Caco-2 (cell line): Measurements from ENCODE around the gene FGF14. TPM values are rescaled to one million over a fixed set of nuclear protein-coding genes. Genes with fewer than 3 reads are reported as not detected.

Experiments used
- BruUV-seq: library from RNA; stranded (reverse); fragments of 400-500 nt; replicated peaks from 2 replicates; lab custom pipeline; 2021; lab: Mats Ljungman, UMichigan
- CTCF ChIA-PET: fragments of 300-600 bp; sonication (Branson Sonifier 250); formaldehyde crosslinking; loops from one replicate; lab custom pipeline; 2022; ENCODE audit warnings: antibody characterized with exemption; lab: Charles Lee
- POLR2A ChIA-PET: fragments of 300-600 bp; sonication (Branson Sonifier 250); formaldehyde crosslinking; loops from one replicate; lab custom pipeline; 2022; ENCODE audit warnings: antibody characterized with exemption; lab: Charles Lee
- DNase-seq, 2 experiments: peaks; one replicate each; pipeline versions ENCODE4 v3.0.0 to v3.0.0-alpha.2; 2020 to 2022
- H3K27me3 ChIP-seq: replicated peaks from 2 replicates; pipeline ENCODE4 v1.6.0; 2011; ENCODE audit warnings: low read length; ENCODE audit not compliant: control insufficient read depth, insufficient read depth
- H3K36me3 ChIP-seq: 2 replicates; pipeline ENCODE4 v1.5.1; 2011; ENCODE audit warnings: low read length; ENCODE audit not compliant: control insufficient read depth, insufficient read depth
- H3K4me1 ChIP-seq: fragments of 250-450 bp; sonication (Bioruptor Pico); 2 replicates; pipeline ENCODE4 v1.5.1; 2020; ENCODE audit warnings: mild to moderate bottlenecking
- H3K4me3 ChIP-seq: 2 replicates; pipeline ENCODE4 v1.5.1; 2011; ENCODE audit warnings: low read depth, mild to moderate bottlenecking, control low read depth, low read length
- H3K9me3 ChIP-seq: fragments of 250-450 bp; sonication (Bioruptor Pico); 2 replicates; pipeline ENCODE4 v1.5.1; 2020; ENCODE audit warnings: mild to moderate bottlenecking, moderate library complexity
- H3K27ac Mint-ChIP-seq: one replicate; pipeline ENCODE4 v1.8.0; 2022; ENCODE audit warnings: mixed read lengths; ENCODE audit not compliant: unreplicated experiment
- H3K27me3 Mint-ChIP-seq: one replicate; pipeline ENCODE4 v1.8.0; 2022; ENCODE audit warnings: mixed read lengths; ENCODE audit not compliant: insufficient read depth, unreplicated experiment
- H3K36me3 Mint-ChIP-seq: one replicate; pipeline ENCODE4 v1.8.0; 2022; ENCODE audit warnings: mild to moderate bottlenecking, mixed read lengths; ENCODE audit not compliant: insufficient read depth, unreplicated experiment
- H3K4me1 Mint-ChIP-seq: one replicate; pipeline ENCODE4 v1.8.0; 2022; ENCODE audit warnings: low read depth, mixed read lengths; ENCODE audit not compliant: unreplicated experiment
- H3K4me3 Mint-ChIP-seq: one replicate; pipeline ENCODE4 v1.8.0; 2022; ENCODE audit warnings: mild to moderate bottlenecking, moderate library complexity, mixed read lengths; ENCODE audit not compliant: unreplicated experiment
- H3K9me3 Mint-ChIP-seq: one replicate; pipeline ENCODE4 v1.8.0; 2022; ENCODE audit warnings: mixed read lengths; ENCODE audit not compliant: unreplicated experiment
- intact Hi-C: fragments of 100-400 bp; cut with micrococcal nuclease; formaldehyde crosslinking; loops from one replicate; pipeline ENCODE4 v1.10.0; 2022; ENCODE audit not compliant: unreplicated experiment
- total RNA-seq: library from RNA; stranded (reverse); gene quantifications from 2 replicates; pipeline ENCODE4 v1.2.3, GENCODE V29; 2022
- TF ChIP-seq, protein P1 (sequence below), 2 experiments: fragments of 200-600 bp in 1 of 2; IDR thresholded peaks; 1 replicate in 1 of 2; 2 replicates in 1 of 2; pipeline versions ENCODE4 v1.5.1 to v1.8.0; 2011 to 2022; ENCODE audit warnings: antibody characterized with exemption in 1 of 2, control low read depth in 1 of 2, inconsistent platforms in 1 of 2, low read depth in 1 of 2, low read length in 1 of 2, mild to moderate bottlenecking in 1 of 2, moderate library complexity in 1 of 2; ENCODE audit not compliant: insufficient read depth in 1 of 2, severe bottlenecking in 1 of 2, unreplicated experiment in 1 of 2

Gene FGF14
- total RNA-seq, 1 experiment from 2014 or later = not detected

DNA sequence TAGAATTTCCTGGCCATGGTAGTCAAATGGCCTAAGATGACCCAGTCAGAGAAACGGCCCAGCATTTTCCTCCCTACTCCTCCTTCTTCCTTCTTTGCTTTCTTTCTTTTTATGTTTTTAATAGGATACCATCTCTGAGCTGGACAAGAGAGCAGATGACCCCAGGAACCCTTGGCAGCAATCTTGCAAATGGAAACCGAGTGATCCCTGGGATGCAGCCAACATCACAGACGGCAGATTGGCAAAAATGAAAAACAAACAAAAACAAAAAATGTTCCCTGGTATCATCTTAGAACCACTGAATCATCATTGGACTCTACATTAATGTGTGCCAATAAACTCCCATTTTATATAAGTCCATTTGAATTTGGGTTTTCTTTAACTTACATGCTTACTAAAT is 424.4 kb downstream of the FGF14 start:
- no peaks in the 10 kb centered on the region for H3K27me3 ChIP-seq
- 0 out of 2 replicates have a peak, but pooled peaks cover 7% of the 10 kb centered on the region for H3K4me1 ChIP-seq
- H3K36me3 ChIP-seq = no peaks in the 10 kb centered on the region
- Mint-ChIP-seq H3K4me3 (no peak overlapping the region), H3K9me3 (no peaks in the 10 kb centered on the region), H3K27me3 (no peaks in the 10 kb centered on the region), H3K27ac (no peak overlapping the region), H3K36me3 (no peaks in the 10 kb centered on the region), H3K4me1 (peaks cover 7% of the 10 kb centered on the region)
- ChIA-PET POLR2A (no interaction called here), CTCF (no interaction called here)
- DNase-seq = no peak
- TF ChIP-seq, protein P1, sequence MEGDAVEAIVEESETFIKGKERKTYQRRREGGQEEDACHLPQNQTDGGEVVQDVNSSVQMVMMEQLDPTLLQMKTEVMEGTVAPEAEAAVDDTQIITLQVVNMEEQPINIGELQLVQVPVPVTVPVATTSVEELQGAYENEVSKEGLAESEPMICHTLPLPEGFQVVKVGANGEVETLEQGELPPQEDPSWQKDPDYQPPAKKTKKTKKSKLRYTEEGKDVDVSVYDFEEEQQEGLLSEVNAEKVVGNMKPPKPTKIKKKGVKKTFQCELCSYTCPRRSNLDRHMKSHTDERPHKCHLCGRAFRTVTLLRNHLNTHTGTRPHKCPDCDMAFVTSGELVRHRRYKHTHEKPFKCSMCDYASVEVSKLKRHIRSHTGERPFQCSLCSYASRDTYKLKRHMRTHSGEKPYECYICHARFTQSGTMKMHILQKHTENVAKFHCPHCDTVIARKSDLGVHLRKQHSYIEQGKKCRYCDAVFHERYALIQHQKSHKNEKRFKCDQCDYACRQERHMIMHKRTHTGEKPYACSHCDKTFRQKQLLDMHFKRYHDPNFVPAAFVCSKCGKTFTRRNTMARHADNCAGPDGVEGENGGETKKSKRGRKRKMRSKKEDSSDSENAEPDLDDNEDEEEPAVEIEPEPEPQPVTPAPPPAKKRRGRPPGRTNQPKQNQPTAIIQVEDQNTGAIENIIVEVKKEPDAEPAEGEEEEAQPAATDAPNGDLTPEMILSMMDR (IDR thresholded peaks at IDR 0.05; ENCODE audit: insufficient read depth in 1 of 2, low read depth in 1 of 2, low read length in 1 of 2, severe bottlenecking in 1 of 2, unreplicated experiment in 1 of 2) = no peak
- intact Hi-C loops = no loop called here
- H3K9me3 ChIP-seq = no peaks in the 10 kb centered on the region
- no peak overlapping the region for H3K4me3 ChIP-seq
- BruUV-seq = no TSS peak

DNA sequence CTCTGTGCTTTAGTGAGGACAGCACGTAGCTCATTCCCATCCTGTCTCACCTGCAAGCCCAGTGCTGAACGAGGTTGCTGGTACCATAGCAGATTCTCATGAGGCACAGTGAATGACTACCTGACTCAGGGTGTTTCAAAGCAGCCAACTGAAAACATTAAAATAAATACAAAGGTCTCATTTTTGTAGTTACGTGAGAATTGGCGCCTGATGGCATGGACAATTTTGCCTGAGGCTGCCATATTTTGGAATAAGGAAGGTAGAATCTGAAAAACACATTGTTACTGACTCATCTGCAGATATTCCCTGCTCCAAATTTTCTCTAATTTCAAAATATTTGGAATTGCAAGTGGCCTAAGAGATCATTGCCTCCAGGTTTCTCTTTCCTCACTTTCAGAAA is 429.7 kb downstream of the FGF14 start:
- no peaks in the 10 kb centered on the region for H3K27me3 ChIP-seq
- no peaks in the 10 kb centered on the region for H3K4me1 ChIP-seq
- Mint-ChIP-seq H3K36me3 (no peaks in the 10 kb centered on the region), H3K27ac (no peak overlapping the region), H3K4me1 (no peaks in the 10 kb centered on the region), H3K9me3 (no peaks in the 10 kb centered on the region), H3K4me3 (no peak overlapping the region), H3K27me3 (peaks cover 2% of the 10 kb centered on the region)
- no peaks in the 10 kb centered on the region for H3K36me3 ChIP-seq
- intact Hi-C loops = no loop called here
- no peak for DNase-seq
- POLR2A ChIA-PET = no interaction called here
- CTCF ChIA-PET = no interaction called here
- TF ChIP-seq, protein P1 (IDR thresholded peaks at IDR 0.05; ENCODE audit: insufficient read depth in 1 of 2, low read depth in 1 of 2, low read length in 1 of 2, severe bottlenecking in 1 of 2, unreplicated experiment in 1 of 2) = no peak
- H3K4me3 ChIP-seq = no peak overlapping the region
- H3K9me3 ChIP-seq = no peaks in the 10 kb centered on the region
- BruUV-seq = no TSS peak

DNA sequence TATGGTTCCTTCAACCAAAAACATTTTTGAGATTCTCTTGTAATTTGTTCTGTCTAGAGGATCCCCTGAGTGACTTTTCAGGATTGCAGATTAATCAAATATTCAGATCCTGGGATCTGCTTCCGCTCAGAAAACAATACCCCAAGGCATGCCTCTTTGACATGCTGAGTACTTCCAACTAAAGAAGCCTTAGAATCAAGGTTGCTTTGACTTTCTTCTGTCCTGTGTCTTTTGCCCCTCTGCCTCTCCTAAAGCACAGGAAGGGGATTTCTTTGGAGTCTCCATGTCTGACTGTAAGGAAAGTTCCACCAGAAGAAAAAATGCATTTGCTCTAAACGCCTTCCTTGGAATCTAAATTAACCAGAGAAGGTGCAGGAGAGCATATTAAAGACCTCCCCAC is 431.5 kb downstream of the FGF14 start:
- BruUV-seq = no TSS peak
- Mint-ChIP-seq H3K4me1 (no peaks in the 10 kb centered on the region), H3K4me3 (no peak overlapping the region), H3K36me3 (no peaks in the 10 kb centered on the region), H3K27ac (no peak overlapping the region), H3K9me3 (no peaks in the 10 kb centered on the region), H3K27me3 (peaks cover 2% of the 10 kb centered on the region)
- Histone ChIP-seq H3K9me3 (no peaks in the 10 kb centered on the region), H3K4me1 (no peaks in the 10 kb centered on the region), H3K4me3 (no peak overlapping the region), H3K27me3 (no peaks in the 10 kb centered on the region), H3K36me3 (no peaks in the 10 kb centered on the region)
- ChIA-PET CTCF (no interaction called here), POLR2A (no interaction called here)
- TF ChIP-seq, protein P1 (IDR thresholded peaks at IDR 0.05; ENCODE audit: insufficient read depth in 1 of 2, low read depth in 1 of 2, low read length in 1 of 2, severe bottlenecking in 1 of 2, unreplicated experiment in 1 of 2) = no peak
- intact Hi-C loops = no loop called here
- no peak for DNase-seq
